SK-N-SH (cell line): ENCODE data around the gene RAX. TPM values are rescaled to one million over a fixed set of nuclear protein-coding genes. Genes with fewer than 3 reads are reported as not detected.

Experiments used
- CTCF ChIA-PET: fragments of 300-600, 350-600 bp; formaldehyde crosslinking; extraction: SDS; loops from one replicate; lab custom pipeline; 2021; lab: Yijun Ruan, JAX
- POLR2A ChIA-PET: fragments of 350-600 bp; sonication (Branson Sonifier 250); formaldehyde crosslinking; extraction: SDS; loops from one replicate; lab custom pipeline; 2020; ENCODE audit warnings: antibody characterized with exemption, inconsistent platforms; lab: Yijun Ruan, JAX
- DNase-seq: peaks from one replicate; pipeline ENCODE4 v3.0.0; 2012
- H2AFZ ChIP-seq: fragments of 200-600 bp; sonication (generic); 2 replicates; pipeline ENCODE4 v1.8.1; 2016; ENCODE audit warnings: antibody characterized with exemption, mild to moderate bottlenecking, low read depth
- H3F3A ChIP-seq: fragments of 200-600 bp; sonication (generic); replicated peaks from 2 replicates; pipeline ENCODE3; 2016; ENCODE audit warnings: antibody characterized with exemption, mild to moderate bottlenecking; ENCODE audit not compliant: insufficient read depth
- H3K27ac ChIP-seq, 2 experiments: fragments of 200-500 bp in 1 of 2; fragments of 200-600 bp in 1 of 2; sonication (Bioruptor generic) in 1 of 2; sonication (generic), shearing (Covaris generic) in 1 of 2; 2 replicates each; pipeline versions ENCODE4 v1.5.1 to v1.6.1; 2014 to 2016; ENCODE audit warnings: low read depth in 2 of 2, inconsistent platforms in 1 of 2, low read length in 1 of 2, mild to moderate bottlenecking in 1 of 2, mixed read lengths in 1 of 2
- H3K27me3 ChIP-seq: fragments of 200-600 bp; sonication (generic), shearing (Covaris generic); 2 replicates; pipeline ENCODE4 v1.6.1; 2016; ENCODE audit warnings: mixed run types; ENCODE audit not compliant: insufficient read depth
- H3K36me3 ChIP-seq, 2 experiments: fragments of 200-500 bp in 1 of 2; fragments of 200-600 bp in 1 of 2; sonication (Bioruptor generic) in 1 of 2; sonication (generic) in 1 of 2; replicated peaks in 1 of 2; 2 replicates each; pipeline versions ENCODE3 to v1.5.1; 2014 to 2016; ENCODE audit warnings: low read length in 1 of 2, mild to moderate bottlenecking in 1 of 2; ENCODE audit not compliant: insufficient read depth in 2 of 2, control insufficient read depth in 1 of 2
- H3K4me1 ChIP-seq, 2 experiments: fragments of 200-500 bp in 1 of 2; fragments of 200-600 bp in 1 of 2; sonication (Bioruptor generic) in 1 of 2; sonication (generic), shearing (Covaris generic) in 1 of 2; 2 replicates each; pipeline versions ENCODE4 v1.5.1 to v1.6.1; 2014 to 2016; ENCODE audit warnings: low read depth in 1 of 2, low read length in 1 of 2, mixed run types in 1 of 2; ENCODE audit not compliant: insufficient read depth in 2 of 2, control insufficient read depth in 1 of 2
- H3K4me2 ChIP-seq: fragments of 200-600 bp; sonication (generic), shearing (Covaris generic); 2 replicates; pipeline ENCODE4 v1.6.1; 2017; ENCODE audit warnings: mixed run types
- H3K4me3 ChIP-seq, 2 experiments: fragments of 200-500 bp in 1 of 2; fragments of 200-600 bp in 1 of 2; sonication (Bioruptor generic) in 1 of 2; sonication (generic), shearing (Covaris generic) in 1 of 2; 2 replicates each; pipeline versions ENCODE4 v1.5.1 to v1.8.1; 2014 to 2016; ENCODE audit warnings: low read depth in 2 of 2, inconsistent platforms in 1 of 2, low read length in 1 of 2, mild to moderate bottlenecking in 1 of 2, mixed read lengths in 1 of 2, moderate library complexity in 1 of 2
- H3K79me2 ChIP-seq: fragments of 200-600 bp; sonication (generic); 2 replicates; pipeline ENCODE4 v1.8.1; 2017; ENCODE audit warnings: mild to moderate bottlenecking; ENCODE audit not compliant: insufficient read depth
- H3K9ac ChIP-seq: fragments of 200-600 bp; sonication (generic); 2 replicates; pipeline ENCODE4 v1.6.1; 2017; ENCODE audit warnings: mixed run types
- H3K9me2 ChIP-seq: fragments of 200-600 bp; sonication (generic); 2 replicates; pipeline ENCODE4 v1.6.1; 2017; ENCODE audit warnings: mixed run types
- H3K9me3 ChIP-seq: fragments of 200-600 bp; sonication (generic); 2 replicates; pipeline ENCODE4 v1.6.1; 2017; ENCODE audit warnings: mixed run types, mild to moderate bottlenecking, moderate library complexity
- H4K20me1 ChIP-seq: fragments of 200-600 bp; sonication (generic); 2 replicates; pipeline ENCODE4 v1.6.1; 2017; ENCODE audit warnings: mild to moderate bottlenecking, mixed run types; ENCODE audit not compliant: insufficient read depth
- CHD2 ChIP-seq: fragments of 150-350 bp; IDR thresholded peaks from 2 replicates; pipeline ENCODE4 v1.6.1; 2018; ENCODE audit warnings: low read length; ENCODE audit not compliant: partially characterized antibody
- ELF1 ChIP-seq: IDR thresholded peaks from 2 replicates; pipeline ENCODE4 v1.4.0; 2012
- EP300 ChIP-seq, 2 experiments: IDR thresholded peaks; 2 replicates each; pipeline versions ENCODE4 v1.4.0 to v1.6.1; 2012; ENCODE audit warnings: borderline replicate concordance in 1 of 2, low read depth in 1 of 2, low read length in 1 of 2
- FOSL2 ChIP-seq: IDR thresholded peaks from 2 replicates; pipeline ENCODE4 v1.4.0; 2012; ENCODE audit warnings: low read depth, mild to moderate bottlenecking, moderate library complexity, borderline replicate concordance
- FOXM1 ChIP-seq: IDR thresholded peaks from 2 replicates; pipeline ENCODE4 v1.4.0; 2012; ENCODE audit warnings: low read depth, mild to moderate bottlenecking
- MEF2A ChIP-seq: IDR thresholded peaks from 2 replicates; pipeline ENCODE4 v1.4.0; 2012; ENCODE audit warnings: low read depth, borderline replicate concordance
- MXI1 ChIP-seq: IDR thresholded peaks from 2 replicates; pipeline ENCODE4 v1.6.1; 2012; ENCODE audit warnings: mild to moderate bottlenecking, low read depth, low read length, improper control_type of control experiment
- NFIC ChIP-seq: IDR thresholded peaks from 2 replicates; pipeline ENCODE4 v1.4.0; 2012; ENCODE audit warnings: borderline replicate concordance
- RFX5 ChIP-seq: IDR thresholded peaks from 2 replicates; pipeline ENCODE4 v1.6.1; 2012; ENCODE audit warnings: mild to moderate bottlenecking, improper control_type of control experiment, low read length
- RXRA ChIP-seq: IDR thresholded peaks from 2 replicates; pipeline ENCODE4 v1.4.0; 2012; ENCODE audit warnings: low read depth, mild to moderate bottlenecking, borderline replicate concordance
- SIN3A ChIP-seq: IDR thresholded peaks from 2 replicates; pipeline ENCODE4 v1.6.1; 2012; ENCODE audit warnings: low read depth, mild to moderate bottlenecking, low read length, moderate library complexity, borderline replicate concordance
- SMC3 ChIP-seq: IDR thresholded peaks from 2 replicates; pipeline ENCODE4 v1.6.1; 2012; ENCODE audit warnings: low read depth, low read length, improper control_type of control experiment
- TCF12 ChIP-seq: IDR thresholded peaks from 2 replicates; pipeline ENCODE4 v1.4.0; 2012
- TEAD4 ChIP-seq: IDR thresholded peaks from 2 replicates; pipeline ENCODE4 v1.4.0; 2012; ENCODE audit warnings: mild to moderate bottlenecking, borderline replicate concordance; ENCODE audit not compliant: insufficient read depth
- YY1 ChIP-seq: IDR thresholded peaks from 2 replicates; pipeline ENCODE4 v1.4.0; 2012; ENCODE audit warnings: low read depth, mild to moderate bottlenecking
- WGBS: methylation state at CpG from one replicate; pipeline ENCODE4 v1.1.6; 2017; ENCODE audit warnings: low lambda C conversion rate; 5-methylcytosine and 5-hydroxymethylcytosine counted together
- polyA plus RNA-seq, 3 experiments: library from polyadenylated mRNA; depleted of rRNA; stranded (reverse); fragments of >200 nt; gene quantifications; 2 replicates each; pipeline ENCODE4 v1.2.3, GENCODE V29; 2012
- TF ChIP-seq, protein P1 (sequence below): fragments of 200-600 bp; sonication (generic); IDR thresholded peaks from 2 replicates; pipeline ENCODE4 v1.6.1; 2017; ENCODE audit warnings: antibody characterized with exemption, mild to moderate bottlenecking, moderate library complexity
- TF ChIP-seq, protein P2 (sequence below): IDR thresholded peaks from 2 replicates; pipeline ENCODE4 v1.4.0; 2012; ENCODE audit warnings: low read depth, borderline replicate concordance
- TF ChIP-seq, protein P3 (sequence below): IDR thresholded peaks from 2 replicates; pipeline ENCODE4 v1.4.0; 2012; ENCODE audit warnings: low read depth
- TF ChIP-seq, protein P4 (sequence below): fragments of 150-350 bp; IDR thresholded peaks from 2 replicates; pipeline ENCODE4 v1.6.1; 2017; ENCODE audit warnings: antibody characterized with exemption, low read length, low read depth, borderline replicate concordance
- TF ChIP-seq, protein P5 (sequence below): fragments of 150-350 bp; IDR thresholded peaks from 2 replicates; pipeline ENCODE4 v1.6.1; 2016; ENCODE audit warnings: mild to moderate bottlenecking, low read depth, low read length
- TF ChIP-seq, protein P6 (sequence below): IDR thresholded peaks from 2 replicates; pipeline ENCODE4 v1.4.0; 2012; ENCODE audit warnings: low read depth, borderline replicate concordance
- TF ChIP-seq, protein P7 (sequence below): IDR thresholded peaks from 2 replicates; pipeline ENCODE4 v1.6.1; 2012; ENCODE audit warnings: mild to moderate bottlenecking, low read depth, low read length, moderate library complexity

RAX gene
- polyA plus RNA-seq, 1 of the 3 experiments (the other 2 are of a cell fraction), result not detected

DNA sequence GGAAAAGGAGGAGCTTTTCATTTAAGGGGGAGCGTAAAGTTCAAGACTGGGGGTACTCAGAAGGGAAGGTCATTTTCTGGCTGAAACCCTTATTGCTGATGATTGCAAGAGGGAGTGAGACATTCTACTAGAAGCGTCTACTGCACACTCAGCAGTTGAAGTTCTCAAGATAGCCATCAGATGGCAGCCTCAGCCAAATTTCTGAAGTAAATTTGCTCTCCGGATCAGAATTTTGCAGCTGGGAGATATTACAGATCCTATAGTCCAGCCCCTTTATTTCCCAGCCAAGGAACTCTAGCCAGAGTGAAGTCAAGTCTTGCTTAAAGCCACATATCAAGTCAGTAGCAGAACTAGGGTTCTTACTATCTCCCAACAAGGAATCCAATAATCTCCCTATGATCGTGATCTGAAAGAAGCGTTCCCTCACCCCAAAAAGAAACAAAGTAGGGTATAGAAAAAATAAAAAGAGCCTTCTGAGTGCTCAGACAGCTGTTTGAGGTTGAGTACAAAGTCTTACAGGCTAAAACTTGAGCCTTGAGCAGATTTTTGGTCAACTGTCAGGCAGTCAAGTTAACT, 24.0 kb downstream of the RAX start:
- no peak overlapping the region for H3K27ac ChIP-seq
- 26% methylated on average over 5 of the region's 5 CpGs for WGBS
- H3K36me3 ChIP-seq, result no peaks in the 10 kb centered on the region
- H3K4me3 ChIP-seq, result peak overlapping the region in 1 of 2 experiments; percentile 4; a peak in 1 of 4 replicates
- no peaks in the 10 kb centered on the region for H3F3A ChIP-seq
- peak overlapping the region; percentile 39; the same call in 1 of the 2 replicates for H2AFZ ChIP-seq
- H4K20me1 ChIP-seq, result no peaks in the 10 kb centered on the region
- no peak overlapping the region for H3K9ac ChIP-seq
- peaks cover 17% of the 10 kb centered on the region; the same call in 1 of the 2 replicates for H3K27me3 ChIP-seq
- ChIA-PET CTCF (interaction anchor here (0.6 to 5.3 kb wide), 73 partner anchors 9 to 718 kb away, joined by 3 to 143 read pairs (median 4); partner anchors contain the start of genes CPLX4, GRP, LMAN1 and RAX), POLR2A (no interaction called here)
- no peaks in the 10 kb centered on the region for H3K79me2 ChIP-seq
- no peaks in the 10 kb centered on the region for H3K9me2 ChIP-seq
- no peaks in the 10 kb centered on the region for H3K9me3 ChIP-seq
- no peak overlapping the region; the same call in 1 of the 2 replicates for H3K4me2 ChIP-seq
- H3K4me1 ChIP-seq, result 0 out of 4 replicates have a peak, but pooled peaks cover 0 to 4% of the 10 kb centered on the region in 2 experiments
- peak; percentile 76 for DNase-seq
- TF ChIP-seq, protein P1, sequence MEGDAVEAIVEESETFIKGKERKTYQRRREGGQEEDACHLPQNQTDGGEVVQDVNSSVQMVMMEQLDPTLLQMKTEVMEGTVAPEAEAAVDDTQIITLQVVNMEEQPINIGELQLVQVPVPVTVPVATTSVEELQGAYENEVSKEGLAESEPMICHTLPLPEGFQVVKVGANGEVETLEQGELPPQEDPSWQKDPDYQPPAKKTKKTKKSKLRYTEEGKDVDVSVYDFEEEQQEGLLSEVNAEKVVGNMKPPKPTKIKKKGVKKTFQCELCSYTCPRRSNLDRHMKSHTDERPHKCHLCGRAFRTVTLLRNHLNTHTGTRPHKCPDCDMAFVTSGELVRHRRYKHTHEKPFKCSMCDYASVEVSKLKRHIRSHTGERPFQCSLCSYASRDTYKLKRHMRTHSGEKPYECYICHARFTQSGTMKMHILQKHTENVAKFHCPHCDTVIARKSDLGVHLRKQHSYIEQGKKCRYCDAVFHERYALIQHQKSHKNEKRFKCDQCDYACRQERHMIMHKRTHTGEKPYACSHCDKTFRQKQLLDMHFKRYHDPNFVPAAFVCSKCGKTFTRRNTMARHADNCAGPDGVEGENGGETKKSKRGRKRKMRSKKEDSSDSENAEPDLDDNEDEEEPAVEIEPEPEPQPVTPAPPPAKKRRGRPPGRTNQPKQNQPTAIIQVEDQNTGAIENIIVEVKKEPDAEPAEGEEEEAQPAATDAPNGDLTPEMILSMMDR, result peak; percentile 78
- TF ChIP-seq NFIC (no peak), YY1 (no peak), FOXM1 (no peak), FOSL2 (no peak), SMC3 (peak; percentile 78), MXI1 (no peak), TCF12 (peak; percentile 24; the same call in 1 of the 2 replicates), MEF2A (no peak), CHD2 (peak; percentile 24), SIN3A (no peak), RXRA (no peak), ELF1 (no peak), TEAD4 (no peak), RFX5 (0 out of 2 replicates have a peak, but pooled peaks have one; percentile 9), EP300 (IDR thresholded peaks at IDR 0.05; ENCODE audit: borderline replicate concordance in 1 of 2, low read depth in 1 of 2, low read length in 1 of 2) (no peak)
- TF ChIP-seq, protein P2, sequence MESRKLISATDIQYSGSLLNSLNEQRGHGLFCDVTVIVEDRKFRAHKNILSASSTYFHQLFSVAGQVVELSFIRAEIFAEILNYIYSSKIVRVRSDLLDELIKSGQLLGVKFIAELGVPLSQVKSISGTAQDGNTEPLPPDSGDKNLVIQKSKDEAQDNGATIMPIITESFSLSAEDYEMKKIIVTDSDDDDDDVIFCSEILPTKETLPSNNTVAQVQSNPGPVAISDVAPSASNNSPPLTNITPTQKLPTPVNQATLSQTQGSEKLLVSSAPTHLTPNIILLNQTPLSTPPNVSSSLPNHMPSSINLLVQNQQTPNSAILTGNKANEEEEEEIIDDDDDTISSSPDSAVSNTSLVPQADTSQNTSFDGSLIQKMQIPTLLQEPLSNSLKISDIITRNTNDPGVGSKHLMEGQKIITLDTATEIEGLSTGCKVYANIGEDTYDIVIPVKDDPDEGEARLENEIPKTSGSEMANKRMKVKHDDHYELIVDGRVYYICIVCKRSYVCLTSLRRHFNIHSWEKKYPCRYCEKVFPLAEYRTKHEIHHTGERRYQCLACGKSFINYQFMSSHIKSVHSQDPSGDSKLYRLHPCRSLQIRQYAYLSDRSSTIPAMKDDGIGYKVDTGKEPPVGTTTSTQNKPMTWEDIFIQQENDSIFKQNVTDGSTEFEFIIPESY, result no peak
- TF ChIP-seq, protein P3, sequence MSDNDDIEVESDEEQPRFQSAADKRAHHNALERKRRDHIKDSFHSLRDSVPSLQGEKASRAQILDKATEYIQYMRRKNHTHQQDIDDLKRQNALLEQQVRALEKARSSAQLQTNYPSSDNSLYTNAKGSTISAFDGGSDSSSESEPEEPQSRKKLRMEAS, result no peak
- TF ChIP-seq, protein P4, sequence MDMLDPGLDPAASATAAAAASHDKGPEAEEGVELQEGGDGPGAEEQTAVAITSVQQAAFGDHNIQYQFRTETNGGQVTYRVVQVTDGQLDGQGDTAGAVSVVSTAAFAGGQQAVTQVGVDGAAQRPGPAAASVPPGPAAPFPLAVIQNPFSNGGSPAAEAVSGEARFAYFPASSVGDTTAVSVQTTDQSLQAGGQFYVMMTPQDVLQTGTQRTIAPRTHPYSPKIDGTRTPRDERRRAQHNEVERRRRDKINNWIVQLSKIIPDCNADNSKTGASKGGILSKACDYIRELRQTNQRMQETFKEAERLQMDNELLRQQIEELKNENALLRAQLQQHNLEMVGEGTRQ, result no peak
- TF ChIP-seq, protein P5, sequence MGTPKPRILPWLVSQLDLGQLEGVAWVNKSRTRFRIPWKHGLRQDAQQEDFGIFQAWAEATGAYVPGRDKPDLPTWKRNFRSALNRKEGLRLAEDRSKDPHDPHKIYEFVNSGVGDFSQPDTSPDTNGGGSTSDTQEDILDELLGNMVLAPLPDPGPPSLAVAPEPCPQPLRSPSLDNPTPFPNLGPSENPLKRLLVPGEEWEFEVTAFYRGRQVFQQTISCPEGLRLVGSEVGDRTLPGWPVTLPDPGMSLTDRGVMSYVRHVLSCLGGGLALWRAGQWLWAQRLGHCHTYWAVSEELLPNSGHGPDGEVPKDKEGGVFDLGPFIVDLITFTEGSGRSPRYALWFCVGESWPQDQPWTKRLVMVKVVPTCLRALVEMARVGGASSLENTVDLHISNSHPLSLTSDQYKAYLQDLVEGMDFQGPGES, result no peak
- TF ChIP-seq, protein P6, sequence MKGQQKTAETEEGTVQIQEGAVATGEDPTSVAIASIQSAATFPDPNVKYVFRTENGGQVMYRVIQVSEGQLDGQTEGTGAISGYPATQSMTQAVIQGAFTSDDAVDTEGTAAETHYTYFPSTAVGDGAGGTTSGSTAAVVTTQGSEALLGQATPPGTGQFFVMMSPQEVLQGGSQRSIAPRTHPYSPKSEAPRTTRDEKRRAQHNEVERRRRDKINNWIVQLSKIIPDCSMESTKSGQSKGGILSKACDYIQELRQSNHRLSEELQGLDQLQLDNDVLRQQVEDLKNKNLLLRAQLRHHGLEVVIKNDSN, result no peak
- TF ChIP-seq, protein P7, sequence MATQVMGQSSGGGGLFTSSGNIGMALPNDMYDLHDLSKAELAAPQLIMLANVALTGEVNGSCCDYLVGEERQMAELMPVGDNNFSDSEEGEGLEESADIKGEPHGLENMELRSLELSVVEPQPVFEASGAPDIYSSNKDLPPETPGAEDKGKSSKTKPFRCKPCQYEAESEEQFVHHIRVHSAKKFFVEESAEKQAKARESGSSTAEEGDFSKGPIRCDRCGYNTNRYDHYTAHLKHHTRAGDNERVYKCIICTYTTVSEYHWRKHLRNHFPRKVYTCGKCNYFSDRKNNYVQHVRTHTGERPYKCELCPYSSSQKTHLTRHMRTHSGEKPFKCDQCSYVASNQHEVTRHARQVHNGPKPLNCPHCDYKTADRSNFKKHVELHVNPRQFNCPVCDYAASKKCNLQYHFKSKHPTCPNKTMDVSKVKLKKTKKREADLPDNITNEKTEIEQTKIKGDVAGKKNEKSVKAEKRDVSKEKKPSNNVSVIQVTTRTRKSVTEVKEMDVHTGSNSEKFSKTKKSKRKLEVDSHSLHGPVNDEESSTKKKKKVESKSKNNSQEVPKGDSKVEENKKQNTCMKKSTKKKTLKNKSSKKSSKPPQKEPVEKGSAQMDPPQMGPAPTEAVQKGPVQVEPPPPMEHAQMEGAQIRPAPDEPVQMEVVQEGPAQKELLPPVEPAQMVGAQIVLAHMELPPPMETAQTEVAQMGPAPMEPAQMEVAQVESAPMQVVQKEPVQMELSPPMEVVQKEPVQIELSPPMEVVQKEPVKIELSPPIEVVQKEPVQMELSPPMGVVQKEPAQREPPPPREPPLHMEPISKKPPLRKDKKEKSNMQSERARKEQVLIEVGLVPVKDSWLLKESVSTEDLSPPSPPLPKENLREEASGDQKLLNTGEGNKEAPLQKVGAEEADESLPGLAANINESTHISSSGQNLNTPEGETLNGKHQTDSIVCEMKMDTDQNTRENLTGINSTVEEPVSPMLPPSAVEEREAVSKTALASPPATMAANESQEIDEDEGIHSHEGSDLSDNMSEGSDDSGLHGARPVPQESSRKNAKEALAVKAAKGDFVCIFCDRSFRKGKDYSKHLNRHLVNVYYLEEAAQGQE, result no peak
